ENCODE measurements around the gene MARCKSL1.

- no peak for TF ChIP-seq CTCF (conservative IDR thresholded peaks at IDR 0.05; ENCODE audit: low read length)
- no peak for TF ChIP-seq EZH2phosphoT487 (IDR thresholded peaks at IDR 0.05; ENCODE audit: borderline replicate concordance, low read depth, low read length)
Measured at GRCh38 chr1:32336591-32336932, 529 bp upstream of the MARCKSL1 start.
